Gastrocnemius medialis (tissue), 4 donors: ENCODE results near the gene PCDH9. TPM values are rescaled to one million over a fixed set of nuclear protein-coding genes. Genes with fewer than 3 reads are reported as not detected.
A peak's percentile ranks its signal among the peaks of the same experiment; 100 is the strongest.

Experiments used
- ATAC-seq, 2 donors: fragments of 150-250 bp; one replicate each; pipeline ENCODE4 v1.9.1; 2016
- DNase-seq, 2 donors: peaks; one replicate each; pipeline ENCODE4 v3.0.0-alpha.2; 2019
- H3K27ac ChIP-seq, 4 donors: fragments of 200-600 bp; sonication (generic); 1 replicate in 1 of 4; 2 replicates in 3 of 4; pipeline ENCODE4 v1.5.1; 2016 to 2018; ENCODE audit warnings: mild to moderate bottlenecking in 2 of 4, moderate library complexity in 1 of 4
- H3K27me3 ChIP-seq, 3 donors: fragments of 200-600 bp; sonication (generic) in 2 of 3; 1 replicate in 1 of 3; 2 replicates in 2 of 3; pipeline versions ENCODE4 v1.5.1 to v1.6.0; 2016 to 2019; ENCODE audit warnings: mild to moderate bottlenecking in 1 of 3, moderate library complexity in 1 of 3
- H3K36me3 ChIP-seq, 2 donors: fragments of 200-600 bp; sonication (generic) in 1 of 2; one replicate each; pipeline ENCODE4 v1.5.1; 2017 to 2018
- H3K4me1 ChIP-seq, 2 donors: fragments of 200-600 bp; sonication (generic) in 1 of 2; one replicate each; pipeline ENCODE4 v1.5.1; 2016 to 2017; ENCODE audit warnings: mild to moderate bottlenecking in 2 of 2
- H3K4me3 ChIP-seq, 4 donors: fragments of 200-600 bp; sonication (generic) in 3 of 4; 1 replicate in 1 of 4; 2 replicates in 3 of 4; pipeline ENCODE4 v1.5.1; 2016 to 2019; ENCODE audit warnings: mild to moderate bottlenecking in 2 of 4
- H3K9me3 ChIP-seq, 3 donors: fragments of 200-600 bp; sonication (generic) in 2 of 3; 1 replicate in 1 of 3; 2 replicates in 2 of 3; pipeline ENCODE4 v1.5.1; 2016 to 2019
- CTCF ChIP-seq, 5 experiments: fragments of 450-650 bp in 3 of 5; fragments of 200-600 bp in 2 of 5; sonication (generic) in 2 of 5; IDR thresholded peaks in 4 of 5; conservative IDR thresholded peaks in 1 of 5; 1 replicate in 4 of 5; 2 replicates in 1 of 5; pipeline ENCODE4 v1.5.1; 2016 to 2019; ENCODE audit warnings: antibody characterized with exemption in 5 of 5, mild to moderate bottlenecking in 3 of 5, moderate library complexity in 3 of 5
- POLR2A ChIP-seq, 2 donors: fragments of 450-650 bp; IDR thresholded peaks; one replicate each; pipeline ENCODE4 v1.6.1; 2017; ENCODE audit warnings: antibody characterized with exemption in 2 of 2, mild to moderate bottlenecking in 2 of 2, moderate library complexity in 2 of 2
- in situ Hi-C, 4 donors: fragments of 200-750 bp; cut with MboI; loops; one replicate each; pipeline versions ENCODE4 v1.15.0 to v1.8.0; 2017; ENCODE audit warnings: low sequenced_read_pairs in 4 of 4
- intact Hi-C: fragments of 100-400 bp; cut with DNase I; formaldehyde crosslinking; loops from one replicate; pipeline ENCODE4 v1.15.1; 2023; ENCODE audit warnings: low total_unique reads
- total RNA-seq, 4 donors: library from RNA; depleted of rRNA; stranded (reverse); fragments of >200 nt; gene quantifications; one replicate each; pipeline versions ENCODE4 v1.1.0 to v1.2.3, GENCODE V29; 2016

PCDH9 gene
- total RNA-seq, 4 donors from 2014 or later: 1.4 to 2.1 (median 1.9) TPM

GRCh38 chr13:66995203-66995611 lies 234.9 kb downstream of the PCDH9 start:
- Histone ChIP-seq H3K27ac (no peak overlapping the region), H3K4me1 (no peaks in the 10 kb centered on the region), H3K36me3 (no peaks in the 10 kb centered on the region), H3K4me3 (no peak overlapping the region), H3K27me3 (no peaks in the 10 kb centered on the region), H3K9me3 (no peaks in the 10 kb centered on the region)
- DNase-seq (no peak), ATAC-seq (no peak)
- in situ Hi-C loops: no loop called here
- intact Hi-C loops: no loop called here
- TF ChIP-seq POLR2A (IDR thresholded peaks at IDR 0.05): no peak
- no peak for TF ChIP-seq CTCF (IDR thresholded peaks at IDR 0.05 in 4 of 5, conservative IDR thresholded peaks at IDR 0.05 in 1 of 5)

- Histone ChIP-seq H3K36me3 (no peaks in the 10 kb centered on the region), H3K27ac (no peak overlapping the region), H3K27me3 (no peaks in the 10 kb centered on the region), H3K4me1 (no peaks in the 10 kb centered on the region), H3K4me3 (peak overlapping the region in 1 of 4 donors; percentile 10), H3K9me3 (no peaks in the 10 kb centered on the region)
- intact Hi-C loops (no loop called here), in situ Hi-C loops (no loop called here)
- DNase-seq (no peak), ATAC-seq (no peak)
- TF ChIP-seq CTCF (IDR thresholded peaks at IDR 0.05 in 4 of 5, conservative IDR thresholded peaks at IDR 0.05 in 1 of 5) (no peak), POLR2A (IDR thresholded peaks at IDR 0.05) (no peak)
Measured at GRCh38 chr13:66994517-66995202, 235.5 kb downstream of the PCDH9 start.

DNA sequence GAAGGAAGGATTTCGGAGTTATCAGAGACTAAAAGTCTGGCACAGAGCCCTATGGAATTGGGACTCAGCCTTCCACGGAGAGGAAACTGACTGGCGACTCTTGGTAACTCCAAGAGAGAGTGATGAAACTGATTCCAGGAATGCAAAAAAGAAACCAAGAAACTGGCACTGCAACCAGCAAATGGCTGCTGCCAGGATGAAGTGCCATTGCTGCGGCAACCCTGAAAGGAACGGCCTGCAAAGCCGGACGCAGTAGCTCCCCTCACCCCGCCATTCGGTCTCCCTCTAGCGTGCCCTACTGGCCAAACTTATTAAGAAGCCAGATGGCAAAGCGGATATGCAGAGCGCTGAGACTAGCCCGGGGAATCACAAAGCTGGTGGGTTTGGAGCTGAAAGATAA lies 236.0 kb downstream of the PCDH9 start:
- Histone ChIP-seq H3K27me3 (no peaks in the 10 kb centered on the region), H3K27ac (no peak overlapping the region), H3K36me3 (no peaks in the 10 kb centered on the region), H3K4me1 (no peaks in the 10 kb centered on the region), H3K9me3 (no peaks in the 10 kb centered on the region), H3K4me3 (peak overlapping the region in 1 of 4 donors; percentile 10)
- in situ Hi-C loops (no loop called here), intact Hi-C loops (no loop called here)
- TF ChIP-seq CTCF (IDR thresholded peaks at IDR 0.05 in 4 of 5, conservative IDR thresholded peaks at IDR 0.05 in 1 of 5) (no peak), POLR2A (IDR thresholded peaks at IDR 0.05) (no peak)
- ATAC-seq (peak in 1 of 2 donors; percentile 36), DNase-seq (peak in 1 of 2 donors; percentile 19)

- in situ Hi-C loops (no loop called here), intact Hi-C loops (no loop called here)
- no peak overlapping the region for H3K27ac ChIP-seq
Measured at GRCh38 chr13:66992719-66993118, 237.4 kb downstream of the PCDH9 start.

More at GRCh38 chr13:66992719-66993118, 237.4 kb downstream of the PCDH9 start:
- no peak for TF ChIP-seq CTCF (IDR thresholded peaks at IDR 0.05 in 4 of 5, conservative IDR thresholded peaks at IDR 0.05 in 1 of 5)
- TF ChIP-seq POLR2A (IDR thresholded peaks at IDR 0.05): no peak
- Histone ChIP-seq H3K27me3 (no peaks in the 10 kb centered on the region), H3K4me3 (no peak overlapping the region), H3K9me3 (no peaks in the 10 kb centered on the region), H3K4me1 (no peaks in the 10 kb centered on the region), H3K36me3 (no peaks in the 10 kb centered on the region)
- ATAC-seq: no peak
- no peak for DNase-seq
